ENCODE results near the gene MKKS.

MKKS gene

DNA sequence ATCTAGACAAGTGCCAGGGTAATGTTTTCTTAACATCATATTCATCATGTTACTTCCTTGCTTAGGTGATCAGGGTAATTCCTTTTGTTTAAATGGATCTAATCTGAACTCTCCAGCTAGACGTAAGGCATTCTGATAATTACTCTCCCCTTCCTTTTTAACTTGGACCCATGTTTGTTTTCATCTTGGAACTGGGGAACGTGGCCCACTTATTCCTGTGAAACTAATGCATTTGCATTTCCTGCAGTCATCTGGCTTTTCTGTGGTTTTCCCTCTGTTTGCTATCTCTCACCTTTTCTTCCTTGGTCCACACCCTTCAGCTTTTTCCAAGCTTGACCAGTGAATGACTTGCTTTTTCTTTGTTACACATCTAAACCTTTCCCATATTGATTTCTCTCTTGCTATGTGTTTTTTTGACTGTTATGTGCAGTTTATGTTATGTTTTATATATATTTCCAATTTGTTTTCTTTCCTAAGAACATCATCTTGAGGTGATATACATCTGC lies 34.4 kb upstream of the MKKS start:
- TF ChIP-seq, protein P1, sequence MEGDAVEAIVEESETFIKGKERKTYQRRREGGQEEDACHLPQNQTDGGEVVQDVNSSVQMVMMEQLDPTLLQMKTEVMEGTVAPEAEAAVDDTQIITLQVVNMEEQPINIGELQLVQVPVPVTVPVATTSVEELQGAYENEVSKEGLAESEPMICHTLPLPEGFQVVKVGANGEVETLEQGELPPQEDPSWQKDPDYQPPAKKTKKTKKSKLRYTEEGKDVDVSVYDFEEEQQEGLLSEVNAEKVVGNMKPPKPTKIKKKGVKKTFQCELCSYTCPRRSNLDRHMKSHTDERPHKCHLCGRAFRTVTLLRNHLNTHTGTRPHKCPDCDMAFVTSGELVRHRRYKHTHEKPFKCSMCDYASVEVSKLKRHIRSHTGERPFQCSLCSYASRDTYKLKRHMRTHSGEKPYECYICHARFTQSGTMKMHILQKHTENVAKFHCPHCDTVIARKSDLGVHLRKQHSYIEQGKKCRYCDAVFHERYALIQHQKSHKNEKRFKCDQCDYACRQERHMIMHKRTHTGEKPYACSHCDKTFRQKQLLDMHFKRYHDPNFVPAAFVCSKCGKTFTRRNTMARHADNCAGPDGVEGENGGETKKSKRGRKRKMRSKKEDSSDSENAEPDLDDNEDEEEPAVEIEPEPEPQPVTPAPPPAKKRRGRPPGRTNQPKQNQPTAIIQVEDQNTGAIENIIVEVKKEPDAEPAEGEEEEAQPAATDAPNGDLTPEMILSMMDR (IDR thresholded peaks at IDR 0.05; ENCODE audit: borderline replicate concordance, extremely low read depth, low read length, poor library complexity, severe bottlenecking) = no peak
- no peak for TF ChIP-seq EZH2 (IDR thresholded peaks at IDR 0.05; ENCODE audit: borderline replicate concordance, low read depth, low read length, severe bottlenecking)
- Histone ChIP-seq H4K20me1 (ENCODE audit: insufficient read depth, low read length) (no peaks in the 10 kb centered on the region), H3K9me3 (ENCODE audit: insufficient read depth, low read length, severe bottlenecking) (no peaks in the 10 kb centered on the region), H3K4me3 (ENCODE audit: low read depth in 1 of 2, low read length in 2 of 2) (no peak overlapping the region), H3K27me3 (ENCODE audit: insufficient read depth, low read length, poor library complexity) (no peaks in the 10 kb centered on the region), H3K27ac (ENCODE audit: low read length) (no peak overlapping the region), H3K79me2 (ENCODE audit: insufficient read depth, low read length) (peaks cover 69% of the 10 kb centered on the region), H2AFZ (ENCODE audit: low read depth, low read length) (no peak overlapping the region), H3K4me1 (ENCODE audit: insufficient read depth, low read length) (no peaks in the 10 kb centered on the region), H3K4me2 (ENCODE audit: insufficient read depth, low read length) (no peak overlapping the region), H3K36me3 (ENCODE audit: insufficient read depth, low read length) (peaks cover 9% of the 10 kb centered on the region; the same call in 1 of the 2 replicates), H3K9ac (ENCODE audit: low read depth, low read length) (no peak overlapping the region)
- ATAC-seq (ENCODE audit: insufficient read depth, low read depth) (no peak), DNase-seq (no peak)

DNA sequence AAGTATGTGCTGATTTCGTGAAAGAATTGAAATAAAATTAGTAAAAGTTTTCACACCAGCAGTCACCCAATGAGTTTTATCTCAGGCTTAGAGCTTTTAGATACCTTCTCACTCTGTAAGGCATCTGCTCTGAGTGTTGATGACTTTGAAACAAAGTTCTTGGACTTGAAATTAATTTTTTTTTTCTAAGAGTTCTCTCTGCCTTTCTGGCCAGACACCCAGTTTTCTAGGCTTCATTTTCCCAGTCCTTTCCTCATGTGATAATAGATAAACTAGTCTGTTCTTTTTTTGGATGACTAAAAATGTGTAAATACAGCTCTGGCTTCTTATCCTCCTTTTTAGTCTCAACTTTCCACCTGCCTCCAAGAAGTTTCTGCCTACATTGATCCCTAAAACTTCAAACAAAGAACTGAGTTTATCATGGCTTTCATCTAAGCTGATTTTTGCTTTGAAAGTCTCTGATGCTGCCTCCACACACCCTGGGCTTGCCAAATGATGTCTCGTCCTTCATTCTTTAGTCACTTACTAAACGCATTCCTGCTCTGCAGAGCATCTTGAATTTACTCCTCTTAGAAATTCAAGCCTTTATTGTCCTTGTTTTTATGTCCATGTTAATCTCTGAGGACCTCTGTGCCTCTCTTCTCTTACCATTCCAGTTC lies 33.8 kb upstream of the MKKS start:
- Histone ChIP-seq H3K4me3 (ENCODE audit: low read depth in 1 of 2, low read length in 2 of 2) (no peak overlapping the region), H3K27me3 (ENCODE audit: insufficient read depth, low read length, poor library complexity) (no peaks in the 10 kb centered on the region), H3K79me2 (ENCODE audit: insufficient read depth, low read length) (peaks cover 70% of the 10 kb centered on the region), H3K4me1 (ENCODE audit: insufficient read depth, low read length) (no peaks in the 10 kb centered on the region), H3K4me2 (ENCODE audit: insufficient read depth, low read length) (no peak overlapping the region), H4K20me1 (ENCODE audit: insufficient read depth, low read length) (no peaks in the 10 kb centered on the region), H2AFZ (ENCODE audit: low read depth, low read length) (no peak overlapping the region), H3K27ac (ENCODE audit: low read length) (no peak overlapping the region), H3K36me3 (ENCODE audit: insufficient read depth, low read length) (peaks cover 10% of the 10 kb centered on the region; the same call in 1 of the 2 replicates), H3K9ac (ENCODE audit: low read depth, low read length) (no peak overlapping the region), H3K9me3 (ENCODE audit: insufficient read depth, low read length, severe bottlenecking) (no peaks in the 10 kb centered on the region)
- TF ChIP-seq, protein P1 (IDR thresholded peaks at IDR 0.05; ENCODE audit: borderline replicate concordance, extremely low read depth, low read length, poor library complexity, severe bottlenecking) = no peak
- no peak for TF ChIP-seq EZH2 (IDR thresholded peaks at IDR 0.05; ENCODE audit: borderline replicate concordance, low read depth, low read length, severe bottlenecking)
- ATAC-seq (ENCODE audit: insufficient read depth, low read depth) (no peak; the same call in 2 of the 3 replicates), DNase-seq (no peak)

DNA sequence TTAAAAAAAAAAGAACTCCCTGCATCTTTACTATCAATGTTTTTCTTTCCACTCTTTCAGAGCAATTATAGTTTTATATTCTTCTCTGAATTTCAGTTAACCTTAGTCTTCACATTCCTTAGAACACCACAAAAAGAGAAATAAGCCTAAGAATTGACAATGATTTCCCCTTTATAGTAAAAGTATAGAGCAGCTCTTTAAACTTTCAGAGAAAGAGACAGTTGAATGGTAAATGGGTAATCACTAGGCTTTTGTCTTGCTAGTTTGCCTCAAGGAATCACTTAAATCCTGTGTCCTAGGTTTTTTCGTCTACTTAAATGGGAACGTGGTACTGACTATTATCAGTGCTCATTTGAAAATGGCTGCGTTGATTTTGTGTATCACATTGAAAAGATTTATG lies 32.8 kb upstream of the MKKS start:
- no peak for ATAC-seq (ENCODE audit: insufficient read depth, low read depth)
- DNase-seq = no peak
- Histone ChIP-seq H3K27me3 (ENCODE audit: insufficient read depth, low read length, poor library complexity) (no peaks in the 10 kb centered on the region), H3K36me3 (ENCODE audit: insufficient read depth, low read length) (peaks cover 12% of the 10 kb centered on the region; the same call in 1 of the 2 replicates), H4K20me1 (ENCODE audit: insufficient read depth, low read length) (no peaks in the 10 kb centered on the region), H3K79me2 (ENCODE audit: insufficient read depth, low read length) (peaks cover 75% of the 10 kb centered on the region), H3K9me3 (ENCODE audit: insufficient read depth, low read length, severe bottlenecking) (no peaks in the 10 kb centered on the region), H3K9ac (ENCODE audit: low read depth, low read length) (no peak overlapping the region), H3K4me2 (ENCODE audit: insufficient read depth, low read length) (no peak overlapping the region), H3K4me3 (ENCODE audit: low read depth in 1 of 2, low read length in 2 of 2) (no peak overlapping the region), H3K4me1 (ENCODE audit: insufficient read depth, low read length) (no peaks in the 10 kb centered on the region), H2AFZ (ENCODE audit: low read depth, low read length) (no peak overlapping the region), H3K27ac (ENCODE audit: low read length) (no peak overlapping the region)
- TF ChIP-seq, protein P1 (IDR thresholded peaks at IDR 0.05; ENCODE audit: borderline replicate concordance, extremely low read depth, low read length, poor library complexity, severe bottlenecking) = no peak
- no peak for TF ChIP-seq EZH2 (IDR thresholded peaks at IDR 0.05; ENCODE audit: borderline replicate concordance, low read depth, low read length, severe bottlenecking)
